ENCODE results near the gene MTA1.
A peak's percentile ranks its signal among the peaks of the same experiment; 100 is the strongest.

Gene MTA1

GRCh38 chr14:105450123-105450505 lies 30.5 kb downstream of the MTA1 start:
- DNase-seq: no peak
- intact Hi-C loops (cut with DNase I): no loop called here

GRCh38 chr14:105450864-105451720 lies 31.5 kb downstream of the MTA1 start:
- intact Hi-C loops (cut with DNase I): no loop called here
- DNase-seq: no peak

- no peak for DNase-seq
- intact Hi-C loops (cut with DNase I): no loop called here
Measured at GRCh38 chr14:105452963-105453362, 33.3 kb downstream of the MTA1 start.

GRCh38 chr14:105453847-105454246 lies 34.2 kb downstream of the MTA1 start:
- intact Hi-C loops (cut with DNase I): no loop called here
- DNase-seq: no peak

GRCh38 chr14:105455086-105455640 lies 35.5 kb downstream of the MTA1 start:
- intact Hi-C loops (cut with DNase I): no loop called here
- peak in 20 of 42 donors; percentile 42 to 81 (median 57) for DNase-seq

- peak in 1 of 42 donors; percentile 1 for DNase-seq
- intact Hi-C loops (cut with DNase I): no loop called here
Measured at GRCh38 chr14:105455766-105456660, 36.4 kb downstream of the MTA1 start.

GRCh38 chr14:105456736-105457617 lies 37.4 kb downstream of the MTA1 start:
- peak in 1 of 42 donors; percentile 1 for DNase-seq
- intact Hi-C loops (cut with DNase I): no loop called here

GRCh38 chr14:105458010-105458409 lies 38.4 kb downstream of the MTA1 start:
- DNase-seq: no peak
- intact Hi-C loops (cut with DNase I): no loop called here

GRCh38 chr14:105458571-105458970 lies 38.9 kb downstream of the MTA1 start:
- no peak for DNase-seq
- intact Hi-C loops (cut with DNase I): no loop called here

GRCh38 chr14:105460116-105460515 lies 40.5 kb downstream of the MTA1 start:
- intact Hi-C loops (cut with DNase I): no loop called here
- no peak for DNase-seq

- no peak for DNase-seq
- intact Hi-C loops (cut with DNase I): no loop called here
Measured at GRCh38 chr14:105460616-105461015, 41.0 kb downstream of the MTA1 start.

GRCh38 chr14:105461903-105462302 lies 42.3 kb downstream of the MTA1 start:
- no peak for DNase-seq
- intact Hi-C loops (cut with DNase I): no loop called here

- intact Hi-C loops (cut with DNase I): no loop called here
Measured at GRCh38 chr14:105464501-105464900, 44.9 kb downstream of the MTA1 start.

GRCh38 chr14:105465209-105466031 lies 45.8 kb downstream of the MTA1 start:
- no peak for DNase-seq
- intact Hi-C loops (cut with DNase I): no loop called here

More at GRCh38 chr14:105464501-105464900, 44.9 kb downstream of the MTA1 start:
- no peak for DNase-seq

- DNase-seq: no peak
- intact Hi-C loops (cut with DNase I): no loop called here
Measured at GRCh38 chr14:105466531-105467248, 47.1 kb downstream of the MTA1 start.

GRCh38 chr14:105467249-105467941 lies 47.8 kb downstream of the MTA1 start:
- intact Hi-C loops (cut with DNase I): no loop called here
- no peak for DNase-seq
